Skeletal muscle tissue (tissue), 4 donors: ENCODE data around the gene HEBP2. TPM values are rescaled to one million over a fixed set of nuclear protein-coding genes. Genes with fewer than 3 reads are reported as not detected.

Experiments
- H3K27ac ChIP-seq: one replicate; pipeline ENCODE4 v1.7.0; 2013; ENCODE audit warnings: mild to moderate bottlenecking, low read depth, low read length, inconsistent platforms
- H3K27me3 ChIP-seq, 3 donors: one replicate each; pipeline ENCODE4 v1.7.0; 2013; ENCODE audit warnings: low read length in 3 of 3; ENCODE audit not compliant: control insufficient read depth in 3 of 3, insufficient read depth in 3 of 3
- H3K36me3 ChIP-seq, 3 donors: one replicate each; pipeline ENCODE4 v1.7.0; 2013; ENCODE audit warnings: low read length in 3 of 3; ENCODE audit not compliant: control insufficient read depth in 3 of 3, insufficient read depth in 3 of 3
- H3K4me1 ChIP-seq, 3 donors: one replicate each; pipeline ENCODE4 v1.7.0; 2013; ENCODE audit warnings: low read length in 3 of 3, mild to moderate bottlenecking in 3 of 3; ENCODE audit not compliant: control insufficient read depth in 3 of 3, insufficient read depth in 3 of 3
- H3K4me3 ChIP-seq, 3 donors: one replicate each; pipeline ENCODE4 v1.7.0; 2013; ENCODE audit warnings: low read length in 3 of 3
- H3K9ac ChIP-seq, 3 donors: one replicate each; pipeline ENCODE4 v1.7.0; 2013; ENCODE audit warnings: low read length in 3 of 3, mild to moderate bottlenecking in 3 of 3, moderate library complexity in 2 of 3, low read depth in 1 of 3
- H3K9me3 ChIP-seq, 3 donors: one replicate each; pipeline ENCODE4 v1.7.0; 2013; ENCODE audit warnings: low read length in 3 of 3; ENCODE audit not compliant: control insufficient read depth in 3 of 3
- total RNA-seq: library from RNA; depleted of rRNA; stranded (reverse); fragments of >200 nt; gene quantifications from one replicate; pipeline ENCODE4 v1.2.3, GENCODE V29; 2014
- donor health status: Osteomylitis.

The HEBP2 gene
- total RNA-seq, 1 donor from 2014 or later = 6.8 TPM

DNA sequence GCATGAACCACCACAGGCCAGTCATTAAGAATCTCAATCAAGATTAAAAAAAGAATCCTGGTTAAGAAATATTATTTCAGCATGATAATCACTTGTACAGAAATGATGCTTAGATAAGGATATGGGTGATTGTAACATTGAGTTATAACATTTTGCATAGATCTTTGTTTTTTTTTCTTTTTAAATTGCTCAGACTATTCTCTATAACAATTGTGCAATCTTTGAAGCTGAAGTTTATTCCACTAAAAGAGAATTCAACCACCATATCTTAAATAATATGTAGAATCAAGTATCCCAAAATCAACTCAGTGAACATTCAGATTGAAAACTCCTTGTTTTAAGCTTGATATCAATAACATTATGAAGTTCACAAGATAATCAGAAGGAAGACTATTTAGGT, 27.0 kb upstream of the HEBP2 start:
- H3K27ac ChIP-seq = no peak overlapping the region
- H3K9ac ChIP-seq = no peak overlapping the region
- no peak overlapping the region for H3K4me3 ChIP-seq
- no peaks in the 10 kb centered on the region for H3K9me3 ChIP-seq
- no peaks in the 10 kb centered on the region for H3K36me3 ChIP-seq
- no peaks in the 10 kb centered on the region for H3K4me1 ChIP-seq
- H3K27me3 ChIP-seq = no peaks in the 10 kb centered on the region

GRCh38 chr6:138377844-138378243, 26.2 kb upstream of the HEBP2 start, which contains the start of gene SMIM28:
SMIM28 (plus strand) TSS chr6:138377905; CDS start chr6:138378073, 168 bp downstream.
- H3K27ac ChIP-seq = no peak within 1 kb of the TSS
- H3K9me3 ChIP-seq = no peaks in the 10 kb centered on the region
- H3K9ac ChIP-seq = no peak within 1 kb of the TSS
- no peaks in the 10 kb centered on the region for H3K4me1 ChIP-seq
- H3K27me3 ChIP-seq = no peaks in the 10 kb centered on the region
- H3K4me3 ChIP-seq = no peak within 1 kb of the TSS
- no peaks in the 10 kb centered on the region for H3K36me3 ChIP-seq

DNA sequence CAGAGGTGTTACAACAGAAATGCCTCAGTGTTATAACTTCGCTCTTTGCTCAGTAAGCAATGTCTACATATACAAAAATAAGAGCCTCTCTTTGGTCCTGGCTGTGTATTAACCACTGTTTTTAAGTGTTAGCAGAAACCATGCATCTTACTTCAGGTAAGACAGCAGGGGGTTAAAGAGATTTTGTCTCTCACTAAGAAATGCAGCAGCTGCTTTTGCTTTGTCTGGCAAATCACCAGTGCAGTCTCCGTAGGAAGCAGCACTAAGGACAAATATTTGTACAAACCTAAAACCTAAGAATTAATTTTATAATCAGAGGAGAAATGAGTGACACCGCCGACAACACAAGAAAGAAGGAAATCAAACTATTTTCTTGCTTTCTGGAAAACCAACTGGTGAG, 25.6 kb upstream of the HEBP2 start:
- no peak overlapping the region for H3K27ac ChIP-seq
- no peak overlapping the region for H3K9ac ChIP-seq
- no peaks in the 10 kb centered on the region for H3K27me3 ChIP-seq
- H3K36me3 ChIP-seq = no peaks in the 10 kb centered on the region
- H3K4me3 ChIP-seq = no peak overlapping the region
- H3K9me3 ChIP-seq = no peaks in the 10 kb centered on the region
- no peaks in the 10 kb centered on the region for H3K4me1 ChIP-seq

GRCh38 chr6:138382498-138383265, 21.3 kb upstream of the HEBP2 start:
- no peak overlapping the region for H3K9ac ChIP-seq
- no peak overlapping the region for H3K27ac ChIP-seq
- H3K36me3 ChIP-seq = no peaks in the 10 kb centered on the region
- no peaks in the 10 kb centered on the region for H3K27me3 ChIP-seq
- H3K9me3 ChIP-seq = no peaks in the 10 kb centered on the region
- H3K4me3 ChIP-seq = no peak overlapping the region
- no peaks in the 10 kb centered on the region for H3K4me1 ChIP-seq

DNA sequence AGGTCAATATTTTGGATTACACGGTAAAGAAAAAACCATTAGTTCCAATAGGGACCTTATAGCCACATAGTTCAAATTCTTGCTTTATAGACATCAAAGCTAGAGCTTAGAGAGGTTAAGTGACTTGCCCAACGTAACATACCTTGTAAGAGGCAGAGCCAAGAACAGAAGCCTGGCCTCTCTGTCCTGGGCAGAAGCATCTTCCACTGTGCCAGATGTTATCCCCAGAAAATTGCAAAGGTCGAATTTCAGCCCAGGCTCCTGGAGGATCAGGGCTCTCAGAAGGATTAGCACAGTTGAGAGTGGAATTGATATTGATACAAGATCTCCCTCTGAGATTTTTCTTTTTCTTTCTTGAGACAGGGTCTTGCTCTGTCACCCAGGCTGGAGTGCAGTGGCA, 20.2 kb upstream of the HEBP2 start:
- no peak overlapping the region for H3K27ac ChIP-seq
- H3K4me3 ChIP-seq = no peak overlapping the region
- H3K9me3 ChIP-seq = no peaks in the 10 kb centered on the region
- no peaks in the 10 kb centered on the region for H3K27me3 ChIP-seq
- no peaks in the 10 kb centered on the region for H3K36me3 ChIP-seq
- H3K9ac ChIP-seq = no peak overlapping the region
- no peaks in the 10 kb centered on the region for H3K4me1 ChIP-seq

DNA sequence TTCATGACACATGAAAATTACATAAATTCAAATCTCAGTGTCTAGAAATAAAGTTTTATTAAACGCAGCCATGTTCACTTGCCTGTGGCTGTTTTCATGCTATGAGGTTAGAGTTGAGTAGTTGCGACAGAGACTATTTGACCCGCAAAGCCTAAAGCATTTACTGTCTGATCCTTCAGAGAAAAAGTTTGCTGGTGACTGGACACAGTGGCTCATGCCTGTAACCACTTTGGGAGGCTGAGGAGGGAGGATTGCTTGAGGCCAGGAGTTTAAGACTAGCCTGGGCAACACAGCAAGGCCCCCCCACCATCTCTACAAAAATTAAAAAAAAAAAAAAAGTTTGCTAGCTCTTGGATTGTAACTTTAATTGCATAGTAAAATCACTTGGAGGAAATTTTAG, 17.1 kb upstream of the HEBP2 start:
- Histone ChIP-seq H3K36me3 (no peaks in the 10 kb centered on the region), H3K27ac (no peak overlapping the region), H3K9ac (no peak overlapping the region), H3K4me3 (no peak overlapping the region), H3K4me1 (no peaks in the 10 kb centered on the region), H3K27me3 (no peaks in the 10 kb centered on the region), H3K9me3 (no peaks in the 10 kb centered on the region)

DNA sequence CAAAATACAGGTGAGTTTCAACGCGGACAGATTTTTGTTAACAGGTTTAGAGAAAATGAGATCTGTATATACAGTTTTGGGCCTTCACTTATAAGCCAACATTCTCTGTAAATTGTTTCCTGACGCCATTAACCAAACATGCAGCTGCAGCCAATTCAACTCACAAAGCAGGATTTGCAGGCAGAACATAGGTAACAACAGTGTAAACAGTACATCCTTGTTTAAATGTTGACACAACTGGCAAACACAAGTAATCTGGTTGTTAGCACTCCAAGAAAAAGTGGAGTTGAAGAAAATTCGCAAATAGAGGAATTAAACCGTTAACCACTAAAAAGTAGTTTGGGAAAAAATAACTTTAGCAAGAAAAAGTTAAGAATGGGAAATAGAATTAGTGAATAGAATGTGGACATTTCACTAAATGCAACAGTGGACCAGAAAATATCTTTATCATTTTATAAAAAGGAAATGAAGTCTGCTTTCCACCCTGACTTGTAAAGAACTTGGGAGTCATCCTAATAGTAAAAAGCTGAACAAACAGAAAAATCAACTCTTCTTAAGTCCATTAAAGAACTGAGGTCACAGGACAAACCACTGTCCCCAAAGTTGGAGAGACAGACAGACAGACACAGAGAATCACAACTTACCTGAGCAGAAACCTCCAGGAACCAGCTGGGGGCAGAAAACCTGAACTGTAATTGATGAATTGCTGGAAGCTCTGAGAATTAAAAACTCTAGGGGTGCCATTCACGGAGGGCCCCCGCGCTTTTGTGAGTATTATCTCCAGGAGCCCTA, 16.2 kb upstream of the HEBP2 start:
- no peaks in the 10 kb centered on the region for H3K36me3 ChIP-seq
- no peaks in the 10 kb centered on the region for H3K4me1 ChIP-seq
- H3K9ac ChIP-seq = no peak overlapping the region
- no peaks in the 10 kb centered on the region for H3K27me3 ChIP-seq
- no peak overlapping the region for H3K4me3 ChIP-seq
- no peaks in the 10 kb centered on the region for H3K9me3 ChIP-seq
- no peak overlapping the region for H3K27ac ChIP-seq

- Histone ChIP-seq H3K27me3 (no peaks in the 10 kb centered on the region), H3K9ac (no peak overlapping the region), H3K36me3 (no peaks in the 10 kb centered on the region), H3K4me3 (no peak overlapping the region), H3K4me1 (no peaks in the 10 kb centered on the region), H3K27ac (no peak overlapping the region), H3K9me3 (no peaks in the 10 kb centered on the region)
These were observed 14.5 kb upstream of the HEBP2 start for GRCh38 chr6:138389551-138389950.

DNA sequence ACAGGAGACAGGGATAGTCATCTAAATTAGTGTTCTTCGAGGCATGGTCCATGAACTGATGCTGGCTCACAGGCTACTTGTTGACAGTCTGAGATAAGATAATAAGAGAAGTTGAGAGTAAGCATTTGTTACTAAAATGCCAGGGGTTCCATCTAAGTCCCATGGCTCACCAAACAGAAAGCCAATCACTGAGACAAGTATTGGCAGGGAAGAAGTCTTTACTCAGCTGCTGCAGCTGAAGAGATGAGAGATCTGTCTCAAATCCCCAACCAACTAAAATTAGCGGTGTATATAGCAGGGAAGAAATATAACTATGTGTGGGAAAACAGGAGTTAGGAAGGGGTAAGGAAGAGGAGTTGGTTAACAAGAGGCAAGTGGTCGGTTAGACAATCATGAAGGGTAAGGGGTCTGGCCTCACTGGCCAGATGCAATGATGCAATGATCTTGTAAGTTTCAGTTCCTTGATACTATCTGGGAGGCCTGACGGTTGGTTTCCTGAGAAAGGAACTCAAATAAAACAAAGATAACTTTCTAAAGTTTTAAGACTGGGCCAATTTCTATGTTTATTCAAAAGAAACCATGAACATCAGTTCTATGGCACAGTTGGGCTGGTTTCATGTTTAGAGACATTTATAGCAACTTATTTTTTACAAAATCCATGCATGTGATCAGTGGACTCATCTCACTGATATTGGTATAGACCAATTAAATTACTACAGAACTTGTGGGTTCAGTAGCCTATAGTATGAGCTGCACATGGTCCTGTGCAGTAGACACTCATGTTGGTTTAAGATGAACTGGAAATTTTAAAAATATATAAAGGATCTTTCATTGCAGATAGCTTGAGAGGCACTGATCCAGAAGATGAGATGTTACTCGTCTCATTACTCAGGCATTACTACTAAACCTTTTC, 9.9 kb upstream of the HEBP2 start:
- Histone ChIP-seq H3K4me3 (no peak overlapping the region), H3K27me3 (no peaks in the 10 kb centered on the region), H3K36me3 (no peaks in the 10 kb centered on the region), H3K4me1 (no peaks in the 10 kb centered on the region), H3K9ac (no peak overlapping the region), H3K27ac (no peak overlapping the region), H3K9me3 (no peaks in the 10 kb centered on the region)
